Left lung (tissue), 10 donors: ENCODE results near the gene PDSS1. TPM values are rescaled to one million over a fixed set of nuclear protein-coding genes. Genes with fewer than 3 reads are reported as not detected.

Experiments
- ATAC-seq: fragments of 200-7000 bp; cut with Tn5 transposase; one replicate; pipeline ENCODE4 v1.9.1; 2020; ENCODE audit warnings: moderate library complexity
- DNase-seq, 4 donors: peaks; one replicate each; pipeline ENCODE4 v3.0.0-alpha.2; 2013 to 2020
- H3K27ac ChIP-seq, 2 donors: fragments of 200-600 bp; sonication (generic) in 1 of 2; one replicate each; pipeline versions ENCODE4 v1.5.0 to v1.8.0; 2020 to 2021
- H3K27me3 ChIP-seq, 2 donors: fragments of 200-600 bp; sonication (generic) in 1 of 2; one replicate each; pipeline versions ENCODE4 v1.5.0 to v1.8.0; 2020 to 2021
- H3K36me3 ChIP-seq, 2 donors: fragments of 200-600 bp; sonication (generic) in 1 of 2; one replicate each; pipeline versions ENCODE4 v1.5.0 to v1.8.0; 2020 to 2021
- H3K4me1 ChIP-seq, 2 donors: fragments of 200-600 bp; one replicate each; pipeline ENCODE4 v1.8.0; 2021
- H3K4me3 ChIP-seq, 2 donors: fragments of 200-600 bp; sonication (generic) in 1 of 2; one replicate each; pipeline versions ENCODE4 v1.5.0 to v1.8.0; 2020 to 2021; ENCODE audit warnings: mild to moderate bottlenecking in 1 of 2
- H3K9me3 ChIP-seq, 2 donors: fragments of 200-600 bp; sonication (generic) in 1 of 2; one replicate each; pipeline versions ENCODE4 v1.5.0 to v1.8.0; 2020 to 2021
- CTCF ChIP-seq, 2 donors: fragments of 200-600 bp; sonication (generic) in 1 of 2; IDR thresholded peaks; one replicate each; pipeline versions ENCODE4 v1.5.0 to v1.8.0; 2021; ENCODE audit warnings: antibody characterized with exemption in 2 of 2
- intact Hi-C, 2 donors: fragments of 100-400 bp; cut with DNase I; formaldehyde crosslinking; loops; one replicate each; pipeline versions ENCODE4 v1.11.2 to v1.14.2; 2022
- polyA plus RNA-seq, 6 donors: library from polyadenylated mRNA; unstranded; fragments of 120-200 nt; gene quantifications; one replicate each; pipeline ENCODE4 v1.2.1, GENCODE V29; 2013; ENCODE audit not compliant: insufficient read length in 6 of 6
- total RNA-seq, 2 donors: library from RNA; stranded (reverse); fragmentation: NEBNext Ultra II Directional; extraction: Animal tissue kit (Norgen Biotek cat#: 25700); gene quantifications; one replicate each; pipeline ENCODE4 v1.2.1, GENCODE V29; 2021
- donor health status: DM: no; HTN: yes; CAD: no.
- donor health status: DM: no; HTN: no; CAD: no.

PDSS1 gene
- total and polyA plus RNA-seq, 8 donors, result 7.1 to 17.3 (median 12.7) TPM

- no peaks in the 10 kb centered on the region for H3K9me3 ChIP-seq
- no peaks in the 10 kb centered on the region for H3K27me3 ChIP-seq
- H3K4me3 ChIP-seq, result no peak overlapping the region
- no peak for TF ChIP-seq CTCF (IDR thresholded peaks at IDR 0.05)
- peaks cover 0 to 89% of the 10 kb centered on the region in 2 donors for H3K36me3 ChIP-seq
- no peaks in the 10 kb centered on the region for H3K4me1 ChIP-seq
- ATAC-seq (no peak), DNase-seq (no peak)
- H3K27ac ChIP-seq, result no peak overlapping the region
- intact Hi-C loops, result no loop called here
Observed at GRCh38 chr10:26717476-26717875, 20.0 kb downstream of the PDSS1 start.

- DNase-seq (no peak), ATAC-seq (no peak)
- Histone ChIP-seq H3K9me3 (no peaks in the 10 kb centered on the region), H3K4me3 (no peak overlapping the region), H3K27me3 (no peaks in the 10 kb centered on the region), H3K36me3 (peaks cover 0 to 96% of the 10 kb centered on the region in 2 donors), H3K27ac (no peak overlapping the region), H3K4me1 (no peaks in the 10 kb centered on the region)
- intact Hi-C loops, result no loop called here
- TF ChIP-seq CTCF (IDR thresholded peaks at IDR 0.05), result no peak
Observed at GRCh38 chr10:26721561-26721960, 24.1 kb downstream of the PDSS1 start.

- Histone ChIP-seq H3K36me3 (peaks cover 0 to 96% of the 10 kb centered on the region in 2 donors), H3K9me3 (no peaks in the 10 kb centered on the region), H3K4me1 (no peaks in the 10 kb centered on the region), H3K27me3 (no peaks in the 10 kb centered on the region), H3K27ac (no peak overlapping the region), H3K4me3 (no peak overlapping the region)
- DNase-seq (no peak), ATAC-seq (no peak)
- TF ChIP-seq CTCF (IDR thresholded peaks at IDR 0.05), result no peak
- intact Hi-C loops, result no loop called here
Observed at GRCh38 chr10:26723016-26723415, 25.5 kb downstream of the PDSS1 start.

GRCh38 chr10:26725837-26726727, 28.6 kb downstream of the PDSS1 start:
- TF ChIP-seq CTCF (IDR thresholded peaks at IDR 0.05), result peak; percentile 58 to 80
- H3K9me3 ChIP-seq, result no peaks in the 10 kb centered on the region
- H3K4me3 ChIP-seq, result no peak overlapping the region
- H3K27ac ChIP-seq, result no peak overlapping the region
- peak in 3 of 4 donors; percentile 57 to 86 (median 59) for DNase-seq
- ATAC-seq, result peak; percentile 87
- no peaks in the 10 kb centered on the region for H3K4me1 ChIP-seq
- intact Hi-C loops, result loop anchor here in 1 of 2 donors (5.0 kb wide), 1 partner anchor 156 kb away; no protein-coding TSS in a partner anchor
- H3K36me3 ChIP-seq, result peaks cover 0 to 94% of the 10 kb centered on the region in 2 donors
- no peaks in the 10 kb centered on the region for H3K27me3 ChIP-seq

- Histone ChIP-seq H3K27me3 (no peaks in the 10 kb centered on the region), H3K4me3 (no peak overlapping the region), H3K4me1 (no peaks in the 10 kb centered on the region), H3K27ac (no peak overlapping the region), H3K9me3 (no peaks in the 10 kb centered on the region), H3K36me3 (peaks cover 0 to 95% of the 10 kb centered on the region in 2 donors)
- intact Hi-C loops, result loop anchor here in 1 of 2 donors (5.0 kb wide), 1 partner anchor 155 kb away; no protein-coding TSS in a partner anchor
- ATAC-seq (no peak), DNase-seq (no peak)
- no peak for TF ChIP-seq CTCF (IDR thresholded peaks at IDR 0.05)
Observed at GRCh38 chr10:26727005-26727404, 29.5 kb downstream of the PDSS1 start.
